GM18868 (cell line): ENCODE results near the gene INHBA.

Experiments used
- ATAC-seq: cut with Tn5 transposase; IDR thresholded peaks from one replicate; pipeline ENCODE4 v1.9.1; 2021; ENCODE audit warnings: mild to moderate bottlenecking, moderate library complexity; ENCODE audit not compliant: unreplicated experiment

Gene INHBA

GRCh38 chr7:41702635-41703371 is at the start of gene INHBA:
INHBA (minus strand) TSS chr7:41703090; CDS start chr7:41700374, 2,716 bp downstream.
- no peak for ATAC-seq

GRCh38 chr7:41752615-41753014 is 49.7 kb upstream of the INHBA start:
- ATAC-seq, result no peak

DNA sequence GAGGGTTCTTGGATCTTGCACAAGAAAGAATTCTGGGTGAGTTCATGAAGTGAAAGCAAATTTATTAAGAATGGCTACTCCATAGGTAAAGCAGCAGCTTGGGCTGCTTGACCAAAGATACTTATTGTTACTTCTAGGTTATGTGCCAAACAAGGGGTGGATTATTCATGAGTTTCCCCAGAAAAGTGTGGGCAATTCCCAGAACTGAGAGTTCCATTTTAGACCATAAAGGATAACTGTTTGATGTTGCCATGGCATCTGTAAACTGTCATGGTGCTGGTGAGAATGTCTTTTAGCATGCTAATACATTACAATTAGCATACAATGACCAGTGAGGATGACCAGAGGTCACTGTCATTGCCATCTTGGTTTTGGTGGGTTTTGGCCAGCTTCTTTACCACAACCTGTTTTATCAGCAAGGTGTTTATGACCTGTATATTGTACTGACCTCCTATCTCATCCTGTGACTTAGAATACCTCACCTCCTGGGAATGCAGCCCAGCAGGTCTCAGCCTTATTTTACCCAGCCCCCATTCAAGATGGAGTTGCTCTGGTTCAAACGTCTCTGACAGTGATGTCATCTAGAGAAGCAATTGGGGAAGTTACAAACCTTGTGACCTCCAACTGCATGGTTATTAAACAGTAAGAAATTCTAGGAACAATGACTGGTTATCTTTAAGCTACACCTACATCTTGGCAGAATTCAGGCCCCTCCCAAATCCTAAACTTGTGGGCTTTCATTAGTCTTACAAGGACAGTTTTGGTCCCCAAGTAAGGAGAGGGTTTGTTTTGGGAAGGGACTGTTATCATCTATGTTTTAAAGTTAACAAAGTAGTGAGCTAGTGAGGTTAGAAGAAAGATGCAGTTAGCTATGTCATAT is 48.0 kb upstream of the INHBA start:
- no peak for ATAC-seq

DNA sequence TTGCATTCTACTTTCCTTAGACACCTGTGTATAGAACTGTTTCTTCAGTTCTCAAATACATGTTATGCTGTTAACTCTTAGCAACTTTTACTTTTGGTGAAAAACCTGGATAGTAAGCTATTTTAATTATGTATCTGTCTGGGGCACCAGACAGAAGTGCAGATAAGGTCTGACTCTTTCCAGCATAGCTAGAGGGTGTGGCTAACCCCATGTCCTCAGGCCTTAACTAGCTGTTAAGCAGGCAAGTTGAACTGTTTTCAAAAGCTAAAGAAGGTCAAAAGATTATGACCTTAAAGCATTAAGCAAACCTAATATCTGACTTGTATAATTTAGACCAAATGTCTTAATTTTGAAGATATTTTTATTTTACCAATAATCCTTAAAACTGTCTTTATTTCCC is 45.1 kb upstream of the INHBA start:
- ATAC-seq, result no peak

DNA sequence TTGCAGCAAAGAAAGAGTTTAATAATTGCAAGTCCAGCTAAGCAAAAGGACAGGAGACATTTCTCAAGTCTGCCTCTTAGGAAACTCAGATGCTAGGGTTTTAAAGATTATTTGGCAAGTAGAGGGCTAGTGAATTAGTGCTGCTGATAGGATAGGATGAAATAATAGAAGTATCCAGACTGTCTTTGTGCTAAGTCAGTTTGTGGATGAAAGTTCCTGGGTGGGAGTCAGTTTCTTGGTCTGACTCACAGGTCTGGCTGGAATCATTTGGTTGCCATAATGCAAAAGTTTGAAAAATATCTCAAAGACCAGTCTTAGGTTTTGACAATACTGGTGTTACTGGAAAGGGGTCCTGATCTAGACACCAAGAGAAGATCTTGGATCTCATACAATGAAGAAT is 42.6 kb upstream of the INHBA start:
- ATAC-seq, result no peak

DNA sequence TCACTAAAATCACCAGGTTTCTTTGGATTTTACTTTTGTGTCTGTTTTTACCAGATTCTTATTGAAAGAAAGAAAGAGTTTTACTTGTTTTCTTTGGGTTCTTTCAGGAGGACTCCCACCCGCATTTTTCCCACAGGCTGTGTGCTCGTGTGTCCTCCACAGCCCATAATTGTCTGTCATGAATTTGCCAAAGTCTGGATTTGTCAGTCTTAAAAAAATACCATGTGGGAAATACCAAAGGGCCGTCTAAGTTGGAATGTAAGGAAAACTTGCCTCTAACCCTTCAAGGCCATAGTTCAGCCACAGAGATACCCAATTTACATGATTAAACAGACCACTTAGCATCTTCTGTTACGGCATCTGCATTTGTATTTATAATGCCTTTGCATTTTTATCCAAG is 41.3 kb upstream of the INHBA start:
- no peak for ATAC-seq

DNA sequence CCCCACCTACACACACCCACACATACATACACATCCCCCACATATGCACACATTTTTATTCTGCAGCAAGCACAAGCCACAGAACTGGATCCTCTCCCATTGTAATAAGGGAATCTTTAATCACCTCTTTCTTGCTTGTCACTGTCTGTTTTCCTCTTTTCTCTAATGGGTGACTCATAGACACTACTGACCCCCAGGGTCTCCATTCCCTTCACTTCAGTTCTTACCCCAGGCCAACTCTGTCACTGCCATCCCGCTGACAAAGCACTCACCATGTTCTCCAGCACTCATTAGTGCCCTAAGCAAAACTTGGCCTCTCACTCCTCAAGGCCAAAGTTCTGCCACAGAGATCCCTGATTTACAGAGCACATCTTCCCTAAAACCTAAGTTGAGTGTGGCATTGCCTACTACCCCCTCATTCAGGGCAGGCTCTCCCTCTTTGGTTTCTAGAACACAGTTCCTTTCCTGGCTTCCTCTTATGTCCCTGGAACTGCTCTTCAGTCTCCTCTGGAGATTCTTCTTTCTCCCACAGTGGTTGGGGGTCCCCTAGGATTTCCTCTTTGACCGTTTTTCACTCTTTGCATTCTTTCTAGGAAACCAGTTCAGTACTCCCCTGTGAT is 39.6 kb upstream of the INHBA start:
- no peak for ATAC-seq

- ATAC-seq, result no peak
Measured at GRCh38 chr7:41738806-41739205, 35.9 kb upstream of the INHBA start.

DNA sequence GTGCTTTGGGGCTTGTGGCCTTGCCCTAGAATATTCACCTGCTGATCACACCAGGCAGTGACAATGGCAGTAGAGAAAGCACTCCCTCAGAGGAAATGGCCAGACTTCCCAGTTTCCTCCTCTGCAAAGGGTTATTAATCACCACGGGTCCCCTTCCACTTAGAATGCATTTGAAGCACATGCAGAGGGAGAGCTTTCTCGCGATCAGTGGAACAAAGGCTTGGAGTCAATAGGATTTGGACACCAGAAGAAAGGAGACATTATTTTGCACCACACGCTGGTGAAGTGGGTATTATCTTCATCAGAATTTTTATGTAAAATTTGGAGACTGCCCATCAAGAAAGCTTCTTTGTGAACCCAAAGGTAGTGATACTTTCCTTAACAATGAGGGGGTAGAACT is 35.4 kb upstream of the INHBA start:
- no peak for ATAC-seq

- ATAC-seq, result no peak
Measured at GRCh38 chr7:41735206-41735605, 32.3 kb upstream of the INHBA start.

DNA sequence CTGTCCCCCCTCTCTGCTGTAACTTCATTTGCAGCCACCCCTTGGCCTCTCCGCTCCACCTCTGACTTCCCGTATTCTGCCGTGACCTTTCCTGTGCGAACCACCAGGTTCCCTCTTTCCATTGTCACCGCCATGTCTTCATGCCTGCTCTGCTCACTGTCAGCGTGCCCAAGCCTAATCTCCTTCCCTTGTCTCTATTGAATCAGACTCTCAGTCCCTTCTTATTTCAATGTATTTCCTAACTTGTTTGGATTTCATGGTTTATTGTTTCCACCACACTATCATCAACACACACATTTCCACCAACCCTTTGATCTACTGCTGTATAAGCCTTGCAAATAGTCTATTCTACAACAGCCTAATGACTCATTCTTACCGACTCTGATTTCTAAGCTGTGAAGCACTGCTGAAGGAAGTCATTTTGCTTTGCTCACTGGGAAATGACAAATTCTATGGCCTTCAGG is 30.0 kb upstream of the INHBA start:
- ATAC-seq, result no peak

DNA sequence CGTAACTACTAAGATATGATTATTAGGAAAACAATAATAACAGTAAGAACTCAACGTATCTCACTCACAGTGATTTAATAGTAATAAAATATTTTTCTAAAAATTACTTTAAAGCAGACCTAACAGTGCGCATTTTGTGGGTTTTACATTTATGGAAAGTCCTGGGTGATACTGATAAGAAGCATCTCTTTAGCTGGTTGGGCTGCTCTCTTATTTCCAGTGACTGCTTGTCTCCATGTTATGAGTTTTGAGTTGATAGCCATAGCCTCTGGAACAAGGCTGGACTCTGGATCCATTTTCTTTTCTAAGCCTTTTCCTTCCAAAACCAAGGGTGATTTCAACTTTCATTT is 29.5 kb upstream of the INHBA start:
- peak; percentile 5 for ATAC-seq

DNA sequence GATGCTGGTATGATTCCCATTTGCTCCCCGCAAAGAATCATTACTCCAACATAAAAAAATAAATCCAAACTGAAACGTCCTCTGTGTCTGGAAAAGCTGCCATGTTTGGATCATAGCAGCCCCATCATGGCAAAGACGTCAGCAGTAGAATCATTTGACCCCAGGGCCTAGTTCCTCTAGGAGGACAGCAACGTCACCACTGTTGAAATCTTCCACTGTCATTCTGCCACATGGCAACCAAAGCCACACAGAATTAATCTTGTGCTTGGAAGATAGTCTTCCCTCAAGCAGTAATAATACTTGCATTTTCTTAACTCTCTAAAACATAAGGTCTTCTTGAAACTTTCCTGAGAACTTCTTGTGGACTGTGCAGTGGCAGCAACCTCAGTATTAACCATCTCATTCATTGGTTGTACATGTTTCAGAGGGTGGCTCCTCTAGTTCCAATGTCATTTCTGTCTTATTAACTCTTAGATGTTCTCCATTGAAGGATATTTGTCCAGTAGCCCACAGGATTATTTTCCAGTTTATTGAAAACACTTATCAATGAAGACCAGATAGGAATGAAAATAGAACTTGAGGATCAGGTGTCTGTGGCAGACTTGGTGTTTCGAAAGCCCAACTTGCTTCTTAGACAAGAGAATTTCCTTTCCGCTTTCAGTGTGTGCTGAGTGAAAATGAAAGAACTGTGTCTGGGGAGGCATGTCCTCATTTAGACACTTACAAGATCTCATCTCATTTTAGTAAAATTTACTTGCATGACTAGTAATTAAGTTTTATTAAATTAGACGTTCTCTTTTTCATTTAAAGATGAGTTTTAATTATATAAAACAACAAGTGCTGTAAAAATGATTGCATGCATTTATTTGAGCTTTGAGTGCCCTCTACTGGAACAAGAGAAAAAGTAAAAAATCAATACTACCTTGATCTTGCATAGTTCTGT is 28.9 kb upstream of the INHBA start:
- ATAC-seq, result peak; percentile 99

DNA sequence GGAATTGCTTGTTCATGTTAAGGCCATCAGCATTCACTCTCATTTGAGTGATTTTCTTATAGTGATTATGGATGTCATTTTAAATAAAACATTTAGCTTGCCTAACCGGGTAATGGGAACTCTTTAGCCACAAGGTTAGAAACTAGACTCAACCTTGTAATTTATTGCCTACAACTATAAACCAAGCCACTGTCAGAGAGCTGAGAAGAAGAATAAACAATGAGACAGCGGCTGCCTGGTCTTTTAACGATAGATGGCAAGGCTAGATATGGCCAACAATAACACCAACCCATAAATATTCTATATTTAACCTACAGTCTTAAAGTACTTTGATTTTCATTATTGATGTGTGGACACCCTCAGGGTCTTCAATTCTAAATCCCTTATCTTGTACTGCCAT is 27.8 kb upstream of the INHBA start:
- ATAC-seq, result no peak

- ATAC-seq, result no peak
Measured at GRCh38 chr7:41730161-41730560, 27.3 kb upstream of the INHBA start.

GRCh38 chr7:41729059-41729458 is 26.2 kb upstream of the INHBA start:
- ATAC-seq, result no peak

- no peak for ATAC-seq
Measured at GRCh38 chr7:41725013-41725412, 22.1 kb upstream of the INHBA start.

DNA sequence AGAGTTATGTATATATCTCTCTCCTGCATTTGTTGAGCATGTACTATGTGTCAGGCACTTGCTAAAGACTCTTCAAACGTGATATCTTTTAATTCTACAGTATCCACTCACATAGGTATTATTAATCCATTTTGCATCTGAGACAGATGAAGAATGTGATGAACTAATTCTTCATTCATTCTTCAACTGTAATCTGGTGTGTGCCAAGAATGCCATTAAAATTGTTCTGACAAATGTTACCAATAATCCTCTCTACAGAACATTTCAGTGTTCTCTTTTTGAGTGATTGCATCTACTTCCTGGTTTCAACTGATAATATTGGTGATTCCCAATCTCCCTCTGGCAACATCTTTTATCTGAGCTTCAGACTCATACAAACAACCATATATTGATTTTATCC is 18.0 kb upstream of the INHBA start:
- ATAC-seq, result no peak

GRCh38 chr7:41720046-41720445 is 17.2 kb upstream of the INHBA start:
- no peak for ATAC-seq

- ATAC-seq, result no peak
Measured at GRCh38 chr7:41716691-41717090, 13.8 kb upstream of the INHBA start.

- ATAC-seq, result no peak
Measured at GRCh38 chr7:41715000-41715399, 12.1 kb upstream of the INHBA start.
